Neutrophil (primary cell): Measurements from ENCODE around the gene ST8SIA6.

Experiments used
- H3K27ac ChIP-seq: fragments of 200-600 bp; sonication (generic); 2 replicates; pipeline ENCODE4 v1.5.1; 2016; ENCODE audit warnings: mild to moderate bottlenecking, moderate library complexity
- H3K27me3 ChIP-seq: fragments of 200-600 bp; sonication (generic); 2 replicates; pipeline ENCODE4 v1.6.0; 2016; ENCODE audit warnings: mild to moderate bottlenecking
- H3K36me3 ChIP-seq: fragments of 200-600 bp; sonication (generic); 2 replicates; pipeline ENCODE4 v1.5.1; 2017
- H3K4me1 ChIP-seq, 2 experiments: fragments of 200-600 bp in 1 of 2; sonication (generic) in 1 of 2; 1 replicate in 1 of 2; 2 replicates in 1 of 2; pipeline versions ENCODE4 v1.5.1 to v1.6.1; 2013 to 2016; ENCODE audit warnings: low read depth in 1 of 2, low read length in 1 of 2, mild to moderate bottlenecking in 1 of 2, moderate library complexity in 1 of 2; ENCODE audit not compliant: control insufficient read depth in 1 of 2, insufficient read depth in 1 of 2
- H3K4me3 ChIP-seq, 2 experiments: fragments of 200-600 bp in 1 of 2; sonication (generic) in 1 of 2; 1 replicate in 1 of 2; 2 replicates in 1 of 2; pipeline ENCODE4 v1.5.1; 2013 to 2016; ENCODE audit warnings: low read depth in 1 of 2, low read length in 1 of 2, mild to moderate bottlenecking in 1 of 2, moderate library complexity in 1 of 2
- H3K9me3 ChIP-seq: fragments of 200-600 bp; sonication (generic); 2 replicates; pipeline ENCODE4 v1.5.1; 2016
- CTCF ChIP-seq: fragments of 200-600 bp; sonication (generic); IDR thresholded peaks from 2 replicates; pipeline ENCODE4 v1.5.1; 2016; ENCODE audit warnings: antibody characterized with exemption

Gene ST8SIA6

DNA sequence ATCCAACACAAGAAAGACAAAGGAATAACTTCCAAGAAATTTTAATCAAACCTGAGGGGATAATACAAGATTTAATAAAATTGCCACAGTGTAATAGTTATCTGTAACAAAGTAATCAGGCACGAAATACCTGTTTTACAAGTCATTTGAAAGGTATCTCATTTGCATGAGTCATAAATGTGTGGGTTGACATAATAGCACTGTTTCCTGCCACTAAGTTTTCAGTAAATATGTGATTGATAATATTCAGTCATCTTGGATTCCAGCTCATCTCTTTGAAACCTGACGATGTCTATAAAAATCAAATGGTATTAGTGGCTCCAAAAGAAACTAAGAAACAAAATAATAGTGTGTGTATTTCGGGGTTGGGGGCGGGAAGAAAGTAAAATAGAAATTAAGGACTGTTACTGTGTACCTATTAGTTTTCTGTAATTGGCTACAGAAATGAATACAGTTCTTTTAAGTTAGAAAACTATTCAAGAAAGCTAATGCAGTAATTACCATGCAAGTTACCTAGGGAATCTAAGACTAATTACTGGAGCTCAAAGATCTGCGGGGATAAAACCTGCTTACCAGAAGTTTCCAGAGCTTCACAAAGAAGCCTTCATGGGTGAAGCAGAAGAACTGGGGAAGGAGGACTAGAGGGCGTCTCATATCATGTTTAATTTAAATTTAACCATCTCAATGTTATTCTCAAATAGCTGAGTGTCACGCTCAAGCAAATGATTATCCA, 100.7 kb downstream of the ST8SIA6 start:
- no peak for TF ChIP-seq CTCF
- no peak overlapping the region for H3K27ac ChIP-seq
- H3K36me3 ChIP-seq: no peaks in the 10 kb centered on the region
- no peaks in the 10 kb centered on the region for H3K27me3 ChIP-seq
- no peaks in the 10 kb centered on the region for H3K9me3 ChIP-seq
- no peak overlapping the region for H3K4me3 ChIP-seq
- H3K4me1 ChIP-seq: no peaks in the 10 kb centered on the region

DNA sequence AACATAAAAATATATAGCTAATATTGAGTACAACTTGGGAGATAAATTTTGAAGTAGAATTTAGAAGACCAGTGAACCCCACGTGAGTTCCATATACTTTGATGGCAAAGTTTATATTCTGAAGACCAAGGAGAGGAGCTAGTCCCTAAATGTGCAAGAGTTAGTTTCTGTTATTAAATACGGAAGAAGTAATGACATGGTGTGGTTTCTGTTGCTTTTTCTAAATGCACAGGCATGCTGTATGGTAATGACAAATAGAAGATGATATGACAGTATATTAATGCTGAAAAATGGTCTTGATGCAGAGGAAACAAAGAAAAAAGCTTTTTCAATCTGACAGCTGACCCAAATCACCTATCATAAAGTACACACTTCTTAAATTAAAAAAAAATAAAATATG, 101.8 kb downstream of the ST8SIA6 start:
- no peak for TF ChIP-seq CTCF
- Histone ChIP-seq H3K27ac (no peak overlapping the region), H3K4me3 (no peak overlapping the region), H3K9me3 (no peaks in the 10 kb centered on the region), H3K36me3 (no peaks in the 10 kb centered on the region), H3K4me1 (no peaks in the 10 kb centered on the region), H3K27me3 (no peaks in the 10 kb centered on the region)

DNA sequence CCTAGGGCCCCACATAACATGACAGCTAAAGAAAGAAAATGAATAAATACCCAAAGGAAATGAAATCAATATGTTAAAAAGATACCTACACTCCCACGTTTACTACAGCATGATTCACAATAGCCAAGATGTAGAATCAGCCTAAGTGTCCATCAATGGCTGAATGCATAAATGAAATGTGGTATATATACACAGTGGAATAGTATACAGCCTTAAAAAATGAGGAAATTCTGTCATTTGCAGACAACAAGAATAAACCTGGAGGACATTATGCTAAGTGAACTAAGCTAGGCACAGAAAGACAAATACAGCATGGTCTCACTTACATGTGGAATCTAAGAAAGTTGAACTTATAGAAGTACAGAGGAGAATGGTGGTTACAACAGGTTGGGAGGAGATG, 102.9 kb downstream of the ST8SIA6 start:
- no peaks in the 10 kb centered on the region for H3K36me3 ChIP-seq
- no peak overlapping the region for H3K27ac ChIP-seq
- H3K27me3 ChIP-seq: no peaks in the 10 kb centered on the region
- no peaks in the 10 kb centered on the region for H3K9me3 ChIP-seq
- H3K4me3 ChIP-seq: no peak overlapping the region
- no peaks in the 10 kb centered on the region for H3K4me1 ChIP-seq
- no peak for TF ChIP-seq CTCF

DNA sequence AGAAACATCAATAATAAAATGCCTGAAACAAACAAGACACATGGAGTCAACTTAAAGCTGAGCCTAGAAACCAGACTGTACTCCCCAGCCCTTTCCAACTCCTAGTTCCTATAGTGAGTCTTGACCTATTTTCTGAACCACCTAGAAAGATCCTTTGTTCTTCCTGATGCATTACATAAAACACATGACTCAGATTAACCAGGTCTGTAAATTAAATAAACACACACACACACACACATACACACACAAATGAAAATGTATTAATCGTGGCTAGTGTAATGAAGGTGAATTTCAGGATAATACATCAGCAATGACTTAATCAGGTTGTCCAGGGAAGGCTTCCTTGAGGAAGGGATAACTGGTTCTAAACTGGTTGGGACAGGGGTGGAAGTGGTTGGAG, 104.7 kb downstream of the ST8SIA6 start:
- H3K27ac ChIP-seq: no peak overlapping the region
- no peak overlapping the region for H3K4me3 ChIP-seq
- H3K9me3 ChIP-seq: no peaks in the 10 kb centered on the region
- no peak for TF ChIP-seq CTCF
- H3K36me3 ChIP-seq: no peaks in the 10 kb centered on the region
- no peaks in the 10 kb centered on the region for H3K4me1 ChIP-seq
- no peaks in the 10 kb centered on the region for H3K27me3 ChIP-seq

- H3K36me3 ChIP-seq: no peaks in the 10 kb centered on the region
- no peaks in the 10 kb centered on the region for H3K4me1 ChIP-seq
- no peak for TF ChIP-seq CTCF
- H3K9me3 ChIP-seq: no peaks in the 10 kb centered on the region
- no peaks in the 10 kb centered on the region for H3K27me3 ChIP-seq
- no peak overlapping the region for H3K4me3 ChIP-seq
- H3K27ac ChIP-seq: no peak overlapping the region
Observed at GRCh38 chr10:17348501-17349349, 105.7 kb downstream of the ST8SIA6 start.
